Activated CD4-positive, alpha-beta T cell treated with anti-CD3 and anti-CD28 coated beads, Interleukin-2, amount 50 U/mL, for 1 hour (primary cell): ENCODE data around the gene KCNC1.

Experiments
- DNase-seq: peaks from one replicate; pipeline ENCODE4 v3.0.0-alpha.2; 2020

Gene KCNC1

GRCh38 chr11:17716807-17717206 is 17.8 kb upstream of the KCNC1 start:
- no peak for DNase-seq

GRCh38 chr11:17718015-17718414 is 16.6 kb upstream of the KCNC1 start:
- no peak for DNase-seq

GRCh38 chr11:17718510-17718962 is 16.0 kb upstream of the KCNC1 start:
- DNase-seq = no peak

GRCh38 chr11:17719028-17719937 is 15.3 kb upstream of the KCNC1 start, which contains the start of gene MYOD1:
Gene MYOD1, plus strand, starts transcription at chr11:17719571. Its CDS starts 212 bp downstream, at chr11:17719783.
- DNase-seq = no peak

- no peak for DNase-seq
Measured at GRCh38 chr11:17719938-17720795, 14.4 kb upstream of the KCNC1 start.

DNA sequence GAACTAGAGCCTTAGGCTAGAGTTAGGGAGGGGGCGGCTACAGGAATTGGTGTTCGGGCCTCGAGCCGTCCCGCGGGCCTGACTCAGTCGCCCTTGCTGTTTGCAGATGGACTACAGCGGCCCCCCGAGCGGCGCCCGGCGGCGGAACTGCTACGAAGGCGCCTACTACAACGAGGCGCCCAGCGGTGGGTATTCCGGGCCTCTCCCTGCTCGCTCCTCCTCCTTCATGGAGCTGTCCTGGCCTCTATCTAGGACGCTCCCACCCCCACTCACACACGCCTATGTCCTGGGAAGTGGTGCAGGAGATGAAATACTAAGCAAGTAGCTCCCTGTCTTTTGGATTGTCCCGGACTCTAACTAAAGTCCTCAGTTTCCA is 13.8 kb upstream of the KCNC1 start:
- no peak for DNase-seq

GRCh38 chr11:17721242-17721999 is 13.2 kb upstream of the KCNC1 start:
- DNase-seq = no peak

- DNase-seq = no peak
Measured at GRCh38 chr11:17722000-17722643, 12.5 kb upstream of the KCNC1 start.

DNA sequence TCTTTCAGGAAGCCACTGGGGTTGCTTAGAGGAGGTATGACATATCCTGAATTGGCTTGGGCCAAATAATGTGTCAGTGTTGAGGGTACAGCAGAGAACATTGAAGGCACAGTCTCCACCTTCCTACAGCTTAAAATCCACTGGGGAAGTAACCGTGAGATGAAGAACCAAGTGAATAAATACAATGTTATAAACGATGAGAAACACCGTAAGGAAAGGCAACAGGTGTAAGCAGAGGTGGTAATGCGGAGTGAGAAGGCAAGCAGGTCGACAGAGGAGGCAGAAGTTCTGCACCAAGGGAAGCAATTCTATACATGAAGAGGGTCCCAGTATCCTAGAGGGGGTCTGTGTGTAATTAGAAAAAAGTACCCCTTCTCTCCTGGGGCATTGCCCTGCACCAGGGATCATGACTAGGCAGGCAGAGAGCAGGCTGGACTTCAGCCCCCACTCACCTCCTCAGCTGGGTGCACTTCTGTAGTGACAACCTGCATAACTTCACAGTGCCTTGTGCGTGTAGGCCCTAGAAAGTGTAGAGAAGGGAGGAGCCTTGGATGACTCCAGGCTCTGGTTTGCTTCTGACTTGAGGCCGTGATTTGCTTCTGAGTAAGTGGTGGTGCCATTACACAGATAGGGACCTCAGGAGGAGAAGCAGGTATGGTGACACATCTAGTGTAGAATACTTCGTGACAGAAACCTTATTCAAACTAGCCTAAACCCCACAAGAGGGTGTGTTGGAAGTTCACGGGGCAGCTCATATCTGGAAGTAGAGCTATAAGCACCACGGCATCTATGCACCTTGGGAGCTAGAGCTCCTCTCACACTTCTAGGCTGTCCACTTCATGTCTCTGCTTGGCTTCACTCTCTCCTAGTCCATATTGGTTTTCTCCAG is 10.3 kb upstream of the KCNC1 start:
- DNase-seq = no peak

- no peak for DNase-seq
Measured at GRCh38 chr11:17725174-17725573, 9.4 kb upstream of the KCNC1 start.

GRCh38 chr11:17730137-17730536 is 4.4 kb upstream of the KCNC1 start:
- no peak for DNase-seq

- DNase-seq = peak; percentile 49
Measured at GRCh38 chr11:17730608-17731462, 3.7 kb upstream of the KCNC1 start.

DNA sequence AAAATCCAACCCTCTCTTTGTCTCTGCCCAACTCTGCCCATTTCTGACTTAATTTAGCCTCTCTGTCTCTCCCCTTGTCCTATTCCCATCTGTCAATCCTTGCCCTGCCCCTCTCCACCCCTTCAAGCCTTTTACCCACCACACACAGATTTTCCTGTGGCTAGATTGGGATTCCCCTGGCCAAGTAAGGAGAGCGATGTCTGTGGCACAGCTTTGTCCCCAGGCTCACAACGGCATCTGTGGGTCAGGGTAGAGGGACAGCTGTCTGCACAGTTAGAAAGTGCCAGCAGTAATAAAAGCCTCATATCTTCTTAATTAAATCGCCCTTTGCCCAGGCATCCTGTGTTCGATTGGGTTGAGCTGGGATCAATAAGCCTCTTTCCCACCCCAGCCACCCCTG is 1.3 kb upstream of the KCNC1 start:
- no peak for DNase-seq

GRCh38 chr11:17734986-17735817 is 621 bp downstream of the KCNC1 start:
- peak; percentile 4 for DNase-seq

DNA sequence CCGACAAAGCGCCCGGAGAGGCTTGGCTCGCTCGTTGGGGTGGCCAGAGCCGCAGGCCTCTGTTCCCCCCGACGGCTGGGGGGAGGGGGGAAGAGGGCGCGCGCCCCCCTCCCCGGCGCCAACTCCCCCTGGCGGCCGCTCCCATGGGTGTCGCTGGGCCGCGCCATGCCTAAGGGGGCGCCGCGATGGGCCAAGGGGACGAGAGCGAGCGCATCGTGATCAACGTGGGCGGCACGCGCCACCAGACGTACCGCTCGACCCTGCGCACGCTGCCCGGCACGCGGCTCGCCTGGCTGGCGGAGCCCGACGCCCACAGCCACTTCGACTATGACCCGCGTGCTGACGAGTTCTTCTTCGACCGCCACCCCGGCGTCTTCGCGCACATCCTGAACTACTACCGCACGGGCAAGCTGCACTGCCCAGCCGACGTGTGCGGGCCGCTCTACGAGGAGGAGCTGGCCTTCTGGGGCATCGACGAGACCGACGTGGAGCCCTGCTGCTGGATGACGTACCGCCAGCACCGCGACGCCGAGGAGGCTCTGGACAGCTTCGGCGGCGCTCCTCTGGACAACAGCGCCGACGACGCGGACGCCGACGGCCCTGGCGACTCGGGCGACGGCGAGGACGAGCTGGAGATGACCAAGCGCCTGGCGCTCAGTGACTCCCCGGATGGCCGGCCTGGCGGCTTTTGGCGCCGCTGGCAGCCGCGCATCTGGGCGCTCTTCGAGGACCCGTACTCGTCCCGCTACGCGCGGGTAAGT is 1.4 kb downstream of the KCNC1 start:
- no peak for DNase-seq

DNA sequence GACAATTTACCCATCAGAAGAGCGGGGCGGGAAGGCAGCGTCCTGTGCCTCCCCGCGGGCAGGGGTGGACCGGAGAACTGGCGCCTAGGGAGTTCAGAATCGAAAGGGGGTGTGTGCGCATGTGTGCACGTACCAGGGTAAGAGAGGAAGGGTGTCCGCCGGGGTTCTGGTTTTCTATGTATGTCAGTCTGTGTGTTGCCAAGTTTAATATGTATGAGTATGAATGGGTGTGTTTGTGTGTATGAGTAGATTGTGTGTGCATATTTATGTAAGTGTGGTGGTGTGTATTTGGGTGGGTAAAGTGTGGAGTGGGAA is 2.0 kb downstream of the KCNC1 start:
- DNase-seq = no peak

DNA sequence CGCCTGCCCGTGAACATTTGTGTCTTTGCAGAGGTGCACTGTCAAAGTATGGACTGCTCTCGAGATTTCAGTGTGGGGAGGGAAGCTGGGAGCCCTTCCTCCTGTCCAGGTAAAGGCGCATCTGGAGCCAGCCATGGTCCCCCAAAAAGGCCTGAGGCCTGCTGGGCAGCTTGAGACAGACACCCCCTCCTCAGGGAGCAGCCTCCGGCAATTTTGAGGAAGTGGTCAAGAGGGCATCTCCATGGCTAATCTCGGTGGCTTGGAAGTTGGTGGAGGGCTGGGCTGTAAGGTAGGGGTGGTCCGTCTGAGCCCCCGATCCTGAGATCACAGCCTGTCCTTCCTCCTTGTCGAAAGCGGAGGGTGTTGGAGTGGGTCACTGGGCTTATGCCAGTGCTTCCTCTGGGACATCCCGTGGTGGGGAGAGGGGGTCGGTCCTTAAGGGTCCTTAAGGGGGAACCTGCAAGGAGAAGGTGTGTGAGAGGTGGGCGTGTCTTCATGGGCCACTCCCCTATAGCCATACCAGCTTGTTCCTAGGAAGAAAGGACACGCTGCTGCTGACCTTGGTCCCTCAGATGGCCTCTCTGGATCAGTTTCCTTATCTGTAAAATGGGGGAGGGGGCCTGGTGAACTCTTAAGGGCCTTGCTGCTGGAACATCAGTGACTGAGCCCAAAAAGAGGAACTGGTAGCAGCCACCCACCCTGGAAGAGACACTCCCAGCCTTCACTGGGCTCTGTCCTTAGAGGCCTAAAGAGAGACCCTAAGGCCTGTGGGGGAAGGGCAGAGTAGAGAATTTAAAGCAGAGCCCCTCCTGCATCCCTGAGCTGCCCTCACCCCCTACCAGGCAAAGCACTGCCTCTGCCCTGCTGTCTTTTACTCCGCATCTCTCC is 2.6 kb downstream of the KCNC1 start:
- DNase-seq = no peak
